GM12875 (cell line): ENCODE measurements around the gene SLC7A10.

ENCODE experiments used
- H3K4me3 ChIP-seq: one replicate; pipeline ENCODE4 v1.5.1; 2011; ENCODE audit warnings: low read depth, low read length, control low read depth
- TF ChIP-seq, protein P1 (sequence below): IDR thresholded peaks from 2 replicates; pipeline ENCODE4 v1.5.1; 2011; ENCODE audit warnings: low read depth, mild to moderate bottlenecking, control low read depth, inconsistent platforms, low read length, moderate library complexity, borderline replicate concordance; ENCODE audit not compliant: insufficient read depth

SLC7A10 gene

GRCh38 chr19:33187183-33187540 is 38.5 kb downstream of the SLC7A10 start:
- TF ChIP-seq, protein P1, sequence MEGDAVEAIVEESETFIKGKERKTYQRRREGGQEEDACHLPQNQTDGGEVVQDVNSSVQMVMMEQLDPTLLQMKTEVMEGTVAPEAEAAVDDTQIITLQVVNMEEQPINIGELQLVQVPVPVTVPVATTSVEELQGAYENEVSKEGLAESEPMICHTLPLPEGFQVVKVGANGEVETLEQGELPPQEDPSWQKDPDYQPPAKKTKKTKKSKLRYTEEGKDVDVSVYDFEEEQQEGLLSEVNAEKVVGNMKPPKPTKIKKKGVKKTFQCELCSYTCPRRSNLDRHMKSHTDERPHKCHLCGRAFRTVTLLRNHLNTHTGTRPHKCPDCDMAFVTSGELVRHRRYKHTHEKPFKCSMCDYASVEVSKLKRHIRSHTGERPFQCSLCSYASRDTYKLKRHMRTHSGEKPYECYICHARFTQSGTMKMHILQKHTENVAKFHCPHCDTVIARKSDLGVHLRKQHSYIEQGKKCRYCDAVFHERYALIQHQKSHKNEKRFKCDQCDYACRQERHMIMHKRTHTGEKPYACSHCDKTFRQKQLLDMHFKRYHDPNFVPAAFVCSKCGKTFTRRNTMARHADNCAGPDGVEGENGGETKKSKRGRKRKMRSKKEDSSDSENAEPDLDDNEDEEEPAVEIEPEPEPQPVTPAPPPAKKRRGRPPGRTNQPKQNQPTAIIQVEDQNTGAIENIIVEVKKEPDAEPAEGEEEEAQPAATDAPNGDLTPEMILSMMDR: no peak

DNA sequence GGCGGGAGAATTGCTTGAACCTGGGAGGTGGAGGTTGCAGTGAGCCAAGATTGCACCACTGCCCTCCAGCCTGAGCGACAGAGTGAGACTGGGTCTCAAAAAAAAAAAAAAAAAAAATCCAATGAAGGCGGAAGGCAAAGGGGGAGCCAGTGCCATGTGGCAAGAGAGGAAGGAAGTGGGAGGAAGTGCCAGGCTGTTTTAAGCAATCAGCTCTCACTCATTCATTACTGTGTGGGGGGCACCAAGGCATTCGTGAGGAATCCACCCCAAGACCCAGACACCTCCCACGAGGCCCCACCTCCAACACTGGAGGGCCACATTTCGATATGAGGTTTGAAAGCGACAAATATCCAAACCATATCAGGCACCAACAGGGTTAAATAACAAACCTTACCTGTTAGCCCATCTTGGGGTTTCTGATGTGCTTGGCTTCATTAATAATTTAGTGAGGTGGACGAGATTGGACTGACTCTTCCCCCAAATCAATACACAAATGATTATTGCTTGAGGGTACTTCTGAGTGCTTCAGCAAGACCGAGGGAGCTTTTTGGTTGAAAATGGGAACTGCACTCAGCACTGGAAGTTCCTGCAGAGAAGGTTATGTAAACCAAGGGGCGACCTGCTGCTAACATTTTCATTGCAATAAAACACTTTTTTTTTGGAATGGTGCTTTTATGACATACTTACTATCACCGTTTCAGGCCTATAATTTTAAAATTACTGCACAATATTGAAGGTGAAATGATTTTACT is 39.0 kb downstream of the SLC7A10 start:
- no peak overlapping the region for H3K4me3 ChIP-seq
- TF ChIP-seq, protein P1: no peak

More at GRCh38 chr19:33187183-33187540, 38.5 kb downstream of the SLC7A10 start:
- H3K4me3 ChIP-seq: no peak overlapping the region

DNA sequence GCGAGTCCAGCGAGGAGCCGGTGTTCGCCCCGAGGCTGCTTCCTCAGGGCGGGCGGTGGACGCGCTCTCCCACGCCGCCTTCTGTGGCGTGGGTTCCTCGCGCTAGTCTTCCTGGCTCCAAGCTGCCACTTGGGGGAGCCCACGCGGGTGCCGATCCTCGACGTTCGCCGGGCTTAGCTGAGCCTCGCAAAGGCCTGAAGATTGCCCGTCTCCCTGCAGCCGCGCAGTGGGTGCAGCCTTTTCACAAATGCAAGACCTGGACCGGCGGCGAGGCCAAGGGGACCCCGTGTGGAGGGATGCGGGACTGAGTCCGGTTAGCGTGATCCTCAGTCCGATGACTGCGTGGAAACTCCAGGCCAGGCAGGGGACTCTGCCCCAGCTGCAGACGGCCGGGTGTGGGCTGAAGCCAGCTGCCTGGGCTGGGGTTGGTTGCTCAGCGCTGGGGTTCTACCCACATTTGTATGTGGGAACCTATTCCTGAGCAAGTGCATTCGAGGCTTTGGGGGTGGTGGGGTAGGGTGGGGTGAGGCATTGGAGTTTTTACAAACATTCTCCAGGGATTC is 48.2 kb downstream of the SLC7A10 start:
- H3K4me3 ChIP-seq: peak overlapping the region; percentile 49
- TF ChIP-seq, protein P1: peak; percentile 42

- TF ChIP-seq, protein P1: peak; percentile 34
These were observed 48.8 kb downstream of the SLC7A10 start for GRCh38 chr19:33176670-33177416.

GRCh38 chr19:33175886-33176669 is 49.6 kb downstream of the SLC7A10 start:
- TF ChIP-seq, protein P1: no peak
- peak overlapping the region; percentile 79 for H3K4me3 ChIP-seq

More at GRCh38 chr19:33176670-33177416, 48.8 kb downstream of the SLC7A10 start:
- H3K4me3 ChIP-seq: peak overlapping the region; percentile 79

- TF ChIP-seq, protein P1: no peak
- no peak overlapping the region for H3K4me3 ChIP-seq
These were observed 50.4 kb downstream of the SLC7A10 start for GRCh38 chr19:33175156-33175782.
